ENCODE results near the gene KIF3C. TPM values are rescaled to one million over a fixed set of nuclear protein-coding genes. Genes with fewer than 3 reads are reported as not detected.
A peak's percentile ranks its signal among the peaks of the same experiment; 100 is the strongest.
"Not testable (repeated sequence)": the region's sequence is repeated elsewhere in the genome, so short reads cannot be mapped to it uniquely, and the experiment has no call there.

Gene KIF3C
- total RNA-seq, 6 donors from 2014 or later = 2.4 to 15.7 (median 4.4) TPM

GRCh38 chr2:25920336-25920735 is 62.0 kb downstream of the KIF3C start:
- no peak for ATAC-seq (ENCODE audit: low FRiP score in 2 of 2)
- no peak for TF ChIP-seq POLR2AphosphoS5 (IDR thresholded peaks at IDR 0.05)
- TF ChIP-seq CTCF (IDR thresholded peaks at IDR 0.05) = no peak
- no peak for TF ChIP-seq EP300 (IDR thresholded peaks at IDR 0.05)
- TF ChIP-seq POLR2A (IDR thresholded peaks at IDR 0.05) = no peak
- H3K27ac ChIP-seq = no peak overlapping the region
- H3K36me3 ChIP-seq = no peaks in the 10 kb centered on the region
- H3K4me1 ChIP-seq = peaks cover 0 to 5% (median 0%) of the 10 kb centered on the region in 4 donors
- WGBS, 2 donors = 80 to 88% methylated on average over 5 of the region's 5 CpGs
- no peaks in the 10 kb centered on the region for H3K27me3 ChIP-seq
- no peaks in the 10 kb centered on the region for H3K9me3 ChIP-seq
- no peak overlapping the region for H3K4me3 ChIP-seq
- DNase-seq = no peak

- no peak for DNase-seq
- 86 to 100% methylated on average over 2 to 3 of the region's 3 CpGs for WGBS, 2 donors
Observed at GRCh38 chr2:25917832-25918231, 64.5 kb downstream of the KIF3C start.

GRCh38 chr2:25917411-25917810 is 64.9 kb downstream of the KIF3C start:
- ATAC-seq (ENCODE audit: low FRiP score in 2 of 2); H3K27me3 ChIP-seq; H3K36me3 ChIP-seq; H3K4me1 ChIP-seq; H3K4me3 ChIP-seq; DNase-seq; H3K27ac ChIP-seq; H3K9me3 ChIP-seq: not testable (repeated sequence)
- WGBS, 2 donors = 76 to 88% methylated on average over 7 of the region's 7 CpGs

More at GRCh38 chr2:25917832-25918231, 64.5 kb downstream of the KIF3C start:
- no peak for ATAC-seq (ENCODE audit: low FRiP score in 2 of 2)
- H3K27me3 ChIP-seq = no peaks in the 10 kb centered on the region
- H3K9me3 ChIP-seq = no peaks in the 10 kb centered on the region
- H3K36me3 ChIP-seq = no peaks in the 10 kb centered on the region
- peaks cover 0 to 5% (median 0%) of the 10 kb centered on the region in 4 donors for H3K4me1 ChIP-seq
- TF ChIP-seq POLR2A (IDR thresholded peaks at IDR 0.05) (no peak), EP300 (IDR thresholded peaks at IDR 0.05) (no peak), CTCF (IDR thresholded peaks at IDR 0.05) (no peak), POLR2AphosphoS5 (IDR thresholded peaks at IDR 0.05) (no peak)
- H3K27ac ChIP-seq = no peak overlapping the region
- H3K4me3 ChIP-seq = no peak overlapping the region

GRCh38 chr2:25915944-25916772 is 66.1 kb downstream of the KIF3C start:
- not testable (repeated sequence) for H3K27ac ChIP-seq; H3K4me3 ChIP-seq; H3K4me1 ChIP-seq; H3K27me3 ChIP-seq; H3K36me3 ChIP-seq; ATAC-seq (ENCODE audit: low FRiP score in 2 of 2); H3K9me3 ChIP-seq; DNase-seq
- 47 to 71% methylated on average over 15 to 16 of the region's 16 CpGs for WGBS, 2 donors

GRCh38 chr2:25915411-25915810 is 66.9 kb downstream of the KIF3C start:
- not testable (repeated sequence) for H3K4me1 ChIP-seq; ATAC-seq (ENCODE audit: low FRiP score in 2 of 2); H3K9me3 ChIP-seq; H3K4me3 ChIP-seq; H3K27ac ChIP-seq; H3K27me3 ChIP-seq; H3K36me3 ChIP-seq
- peak in 1 of 2 donors; percentile 69 for DNase-seq
- 96 to 97% methylated on average over 6 to 33 of the region's 33 CpGs for WGBS, 2 donors

GRCh38 chr2:25913696-25913973 is 68.7 kb downstream of the KIF3C start:
- WGBS, 2 donors = 88 to 95% methylated on average over 9 of the region's 9 CpGs
- not testable (repeated sequence) for H3K27ac ChIP-seq; H3K36me3 ChIP-seq; H3K4me1 ChIP-seq; H3K27me3 ChIP-seq; ATAC-seq (ENCODE audit: low FRiP score in 2 of 2); H3K4me3 ChIP-seq; DNase-seq; H3K9me3 ChIP-seq
